GM15510 (cell line): ENCODE measurements around the gene MAN2B2.

Source experiments
- POLR2A ChIP-seq: IDR thresholded peaks from 3 replicates; pipeline ENCODE4 v1.6.1; 2011; ENCODE audit warnings: borderline replicate concordance; ENCODE audit not compliant: insufficient read length; ENCODE audit errors: extremely low read depth

The MAN2B2 gene

GRCh38 chr4:6556263-6556662, 18.7 kb upstream of the MAN2B2 start:
- TF ChIP-seq POLR2A, result no peak

- TF ChIP-seq POLR2A, result no peak
Measured at GRCh38 chr4:6557185-6557584, 17.8 kb upstream of the MAN2B2 start.

- TF ChIP-seq POLR2A, result no peak
Measured at GRCh38 chr4:6557856-6558255, 17.1 kb upstream of the MAN2B2 start.

GRCh38 chr4:6560416-6561172, 14.4 kb upstream of the MAN2B2 start:
- TF ChIP-seq POLR2A, result no peak

GRCh38 chr4:6561173-6561516, 13.8 kb upstream of the MAN2B2 start:
- no peak for TF ChIP-seq POLR2A

- TF ChIP-seq POLR2A, result no peak
Measured at GRCh38 chr4:6561706-6562371, 13.2 kb upstream of the MAN2B2 start.

- no peak for TF ChIP-seq POLR2A
Measured at GRCh38 chr4:6562931-6563901, 11.8 kb upstream of the MAN2B2 start.

DNA sequence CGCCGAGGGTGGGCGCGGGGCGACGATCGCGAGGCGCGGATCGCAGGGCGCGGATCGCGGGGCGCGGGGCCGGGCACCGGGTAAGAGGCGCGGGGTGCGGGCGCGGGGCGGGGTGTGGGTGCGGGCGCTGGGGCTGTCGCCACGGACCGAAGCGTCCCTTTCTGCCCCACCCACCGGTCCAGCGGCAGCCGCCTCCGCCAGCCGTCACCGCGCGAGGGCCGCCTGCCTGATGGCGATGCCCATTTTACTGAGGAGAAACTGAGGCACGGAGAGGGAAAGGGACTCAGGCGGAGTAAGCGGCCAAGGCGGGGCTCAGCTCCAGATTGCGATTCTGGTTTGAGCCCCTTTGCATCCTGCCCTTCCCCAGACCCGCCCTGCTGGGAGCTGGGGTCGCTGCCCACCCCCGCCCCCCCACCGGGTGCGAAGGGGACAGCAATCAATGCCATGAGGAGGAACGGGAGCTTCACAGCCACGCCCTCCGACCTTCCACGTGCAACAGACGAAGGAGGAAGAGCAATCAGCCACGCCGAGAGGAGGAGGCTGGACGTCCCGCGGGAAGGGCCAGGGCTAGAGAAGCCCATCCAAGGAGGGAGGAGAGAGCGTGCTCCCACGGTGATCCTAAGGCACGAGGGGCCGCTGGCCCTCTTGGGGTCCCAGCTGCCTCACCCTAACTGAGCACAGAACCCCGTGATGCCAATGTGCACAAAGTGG, 10.9 kb upstream of the MAN2B2 start:
- TF ChIP-seq POLR2A, result no peak

- TF ChIP-seq POLR2A, result no peak
Measured at GRCh38 chr4:6565691-6566390, 9.1 kb upstream of the MAN2B2 start.

- no peak for TF ChIP-seq POLR2A
Measured at GRCh38 chr4:6566391-6567190, 8.4 kb upstream of the MAN2B2 start.

DNA sequence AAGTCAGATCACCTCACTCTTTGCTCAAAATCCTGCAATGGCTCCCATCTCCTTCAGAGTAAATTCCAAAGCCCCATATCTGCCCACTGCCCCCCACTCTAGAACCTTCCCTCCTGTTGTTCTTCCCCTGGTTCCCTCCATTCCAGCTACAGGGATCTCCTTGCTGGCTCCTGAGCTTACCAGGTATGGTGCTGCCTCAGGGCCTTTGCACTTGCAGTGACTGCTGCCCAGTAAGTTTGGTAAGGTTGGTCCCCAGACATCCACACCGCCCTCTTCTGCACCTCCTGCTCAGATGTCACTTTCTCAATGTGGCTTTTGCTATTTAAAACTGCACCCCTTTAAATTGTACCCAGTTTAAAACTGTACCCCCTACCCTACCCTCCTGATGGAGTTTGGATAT, 7.8 kb upstream of the MAN2B2 start:
- TF ChIP-seq POLR2A, result no peak

GRCh38 chr4:6568148-6568547, 6.8 kb upstream of the MAN2B2 start:
- no peak for TF ChIP-seq POLR2A

DNA sequence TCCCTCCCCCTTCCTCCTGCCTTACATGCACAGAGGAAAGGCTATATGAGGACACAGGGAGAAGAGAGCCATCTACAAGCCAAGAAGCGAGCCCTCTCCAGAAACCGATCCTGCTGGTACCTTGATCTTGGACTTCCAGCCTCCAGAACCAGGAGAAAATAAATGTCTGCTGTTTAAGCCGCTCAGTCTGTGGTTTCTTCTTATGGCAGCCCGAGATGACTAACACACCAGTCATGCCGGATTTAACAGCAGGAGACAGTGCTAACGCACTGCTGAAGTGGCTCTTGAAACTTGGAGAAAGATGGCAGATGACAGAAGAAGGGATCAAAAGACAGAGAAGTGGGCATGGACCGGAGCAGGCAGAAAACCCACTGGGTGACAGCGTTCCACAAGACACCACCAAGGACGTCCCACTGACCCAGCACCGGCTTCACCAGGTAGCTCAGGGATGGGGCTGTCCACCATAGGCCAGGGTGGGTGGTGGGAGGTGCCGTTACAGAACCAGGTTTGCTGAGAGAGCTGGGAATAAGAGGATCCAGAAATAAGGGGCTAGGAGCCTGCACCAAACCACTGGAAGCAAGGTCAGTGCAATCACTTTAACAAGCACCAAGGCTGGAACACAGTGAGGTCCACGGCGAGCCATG, 6.2 kb upstream of the MAN2B2 start:
- TF ChIP-seq POLR2A, result no peak

- no peak for TF ChIP-seq POLR2A
Measured at GRCh38 chr4:6571608-6572007, 3.4 kb upstream of the MAN2B2 start.

DNA sequence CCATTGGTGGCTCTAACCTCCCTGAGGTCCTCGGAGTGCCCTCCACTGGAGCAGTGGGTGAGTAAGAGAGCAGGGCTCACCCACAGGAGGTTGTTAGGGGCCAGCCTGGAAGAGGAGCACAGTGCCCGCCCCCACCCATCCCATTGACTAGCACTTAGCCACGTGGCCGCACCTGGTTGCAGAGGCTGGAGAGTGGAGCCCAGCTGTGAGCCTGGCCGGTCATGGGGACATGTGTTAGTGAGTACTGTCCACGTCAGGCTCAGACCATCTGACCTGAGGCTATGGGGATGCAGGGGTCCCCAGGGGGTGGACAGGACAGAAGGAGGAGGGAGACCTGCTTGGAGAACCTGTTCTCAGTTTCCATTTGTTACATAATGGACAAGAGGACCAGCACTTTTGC, 1.4 kb upstream of the MAN2B2 start:
- TF ChIP-seq POLR2A, result no peak
